Dermis blood vessel endothelial cell (primary cell): Measurements from ENCODE around the gene CNTD1. TPM values are rescaled to one million over a fixed set of nuclear protein-coding genes. Genes with fewer than 3 reads are reported as not detected.
"Not testable (repeated sequence)": the region's sequence is repeated elsewhere in the genome, so short reads cannot be mapped to it uniquely, and the experiment has no call there.

Source experiments
- DNase-seq: peaks from one replicate; pipeline ENCODE4 v3.0.0; 2010
- total RNA-seq: library from RNA; depleted of rRNA; stranded (reverse); fragments of >200 nt; gene quantifications from 2 replicates; pipeline ENCODE4 v1.2.3, GENCODE V29; 2014

Gene CNTD1, protein sequence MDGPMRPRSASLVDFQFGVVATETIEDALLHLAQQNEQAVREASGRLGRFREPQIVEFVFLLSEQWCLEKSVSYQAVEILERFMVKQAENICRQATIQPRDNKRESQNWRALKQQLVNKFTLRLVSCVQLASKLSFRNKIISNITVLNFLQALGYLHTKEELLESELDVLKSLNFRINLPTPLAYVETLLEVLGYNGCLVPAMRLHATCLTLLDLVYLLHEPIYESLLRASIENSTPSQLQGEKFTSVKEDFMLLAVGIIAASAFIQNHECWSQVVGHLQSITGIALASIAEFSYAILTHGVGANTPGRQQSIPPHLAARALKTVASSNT
- total RNA-seq: 0.34 TPM in 1 of 2 replicates, not detected in the other

DNA sequence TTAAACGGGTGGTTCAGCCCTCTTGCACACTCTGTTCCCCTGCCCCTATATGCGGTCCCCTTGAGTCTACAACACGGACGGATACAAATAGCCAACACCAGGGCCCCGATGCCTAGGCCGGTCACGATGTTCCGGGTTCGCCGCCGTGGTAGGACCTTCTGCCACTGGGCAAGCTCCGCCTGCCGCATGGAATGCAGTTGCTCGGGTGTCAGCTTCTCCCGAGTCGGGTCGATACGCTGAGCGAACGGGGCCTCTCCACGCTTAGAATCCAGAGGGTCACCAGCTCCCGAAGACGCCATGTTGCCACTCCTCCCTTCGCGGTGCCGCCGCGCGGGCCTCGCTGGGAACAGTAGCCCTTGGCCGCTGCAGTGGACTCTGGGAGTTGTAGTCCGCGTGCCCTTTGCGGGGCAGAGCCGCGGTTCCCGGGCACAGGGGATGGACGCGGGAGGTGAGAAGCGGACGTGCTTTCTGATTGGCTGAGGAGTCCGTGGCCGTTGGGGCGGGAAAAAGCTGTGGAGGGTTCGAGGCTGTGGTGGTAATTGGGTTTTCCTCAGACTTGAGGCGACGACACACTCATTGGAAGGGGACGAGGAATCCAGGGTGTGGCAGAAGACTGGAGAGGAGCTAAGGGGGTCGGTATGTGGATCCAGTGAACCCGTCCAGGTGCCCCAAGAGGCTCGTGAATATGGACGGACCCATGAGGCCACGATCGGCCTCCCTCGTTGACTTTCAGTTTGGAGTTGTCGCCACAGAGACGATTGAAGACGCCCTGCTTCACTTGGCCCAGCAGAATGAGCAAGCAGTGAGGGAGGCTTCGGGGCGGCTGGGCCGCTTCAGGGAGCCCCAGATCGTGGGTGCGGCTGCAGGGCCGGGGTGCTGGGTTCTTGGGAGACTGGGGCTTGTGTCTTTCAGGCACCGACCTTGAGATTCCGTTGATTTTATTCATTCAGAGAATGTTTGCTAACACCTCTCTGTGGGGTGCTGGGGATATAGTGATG is at the start of gene CNTD1, which contains the start of gene COA3:
Gene CNTD1 (plus strand): TSS at position 479 of the 998 bp plus-strand sequence. CDS start 207 bp downstream, at position 686.
Gene COA3 (minus strand): TSS at position 322 of the 998 bp plus-strand sequence. CDS start 23 bp downstream, at position 299.
- DNase-seq: peak; percentile 91

DNA sequence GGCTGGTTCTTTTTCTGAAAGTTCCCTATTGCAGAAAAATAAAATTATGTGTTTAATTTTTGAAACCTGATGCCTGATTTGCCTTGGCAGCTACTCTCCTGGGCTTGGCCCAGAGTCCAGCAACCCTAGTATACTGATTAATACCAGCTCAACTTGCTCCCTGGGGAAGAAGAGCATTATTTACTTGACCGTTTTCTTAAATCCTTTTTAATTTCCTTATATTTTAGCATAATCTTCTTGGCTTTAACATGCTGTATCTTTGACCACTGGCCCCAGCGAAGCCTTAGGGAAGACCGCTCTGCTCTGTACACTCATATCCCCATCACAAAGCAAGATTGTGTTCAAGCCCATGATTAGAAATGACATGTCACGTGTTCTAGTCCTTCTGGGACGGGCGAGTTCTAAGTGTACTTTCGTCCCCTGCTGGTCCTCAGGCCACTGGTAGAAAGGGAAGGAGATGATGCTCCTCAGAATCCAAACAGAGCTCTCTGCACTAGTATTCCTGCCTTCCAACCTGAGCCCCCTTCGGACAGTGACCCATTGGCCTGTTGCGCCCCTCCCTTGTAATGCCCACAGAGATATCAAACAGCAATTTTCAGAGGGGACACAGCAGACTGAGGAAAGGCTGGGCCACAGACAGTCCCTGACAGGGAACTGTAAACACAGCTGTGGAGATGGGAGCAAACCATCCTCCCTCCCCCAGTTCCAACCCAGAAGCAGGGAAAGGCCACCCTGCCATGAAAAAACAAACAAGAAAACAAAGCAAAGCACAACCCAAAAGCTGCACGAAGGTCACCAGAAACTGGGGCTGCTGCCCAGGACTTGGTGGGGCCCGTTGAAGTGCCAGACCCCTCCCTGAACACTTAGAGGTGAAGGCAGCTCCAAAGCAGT is 49.5 kb upstream of the CNTD1 start:
- no peak for DNase-seq

DNA sequence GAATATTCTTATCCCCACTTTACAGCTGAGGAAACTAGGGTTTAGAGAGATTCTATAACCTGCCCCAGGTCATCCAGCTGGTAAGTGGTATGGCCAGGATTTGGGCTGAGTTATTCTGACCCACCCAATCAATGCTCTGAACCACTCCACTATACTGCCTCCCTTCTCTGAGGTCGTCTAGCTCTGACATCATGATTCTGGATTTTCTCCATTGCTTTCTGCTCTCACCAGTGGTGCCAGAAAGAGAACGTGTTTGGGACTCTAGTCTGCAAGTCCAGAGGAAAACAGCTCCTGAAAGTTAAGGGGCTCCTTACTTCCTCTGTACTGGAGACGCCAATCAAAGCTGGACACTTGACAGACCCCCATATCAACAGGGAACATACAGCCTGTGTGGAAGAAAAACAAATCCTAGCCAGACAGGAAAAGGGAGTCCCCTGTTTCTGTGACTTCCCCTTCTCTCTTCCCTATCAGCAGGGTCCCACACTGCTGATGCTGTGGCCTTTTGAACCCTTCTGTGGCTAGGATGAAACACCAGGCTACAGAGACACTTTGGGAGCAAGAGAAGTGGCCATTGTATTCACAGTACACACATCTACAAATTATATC is 47.8 kb upstream of the CNTD1 start:
- DNase-seq: no peak

DNA sequence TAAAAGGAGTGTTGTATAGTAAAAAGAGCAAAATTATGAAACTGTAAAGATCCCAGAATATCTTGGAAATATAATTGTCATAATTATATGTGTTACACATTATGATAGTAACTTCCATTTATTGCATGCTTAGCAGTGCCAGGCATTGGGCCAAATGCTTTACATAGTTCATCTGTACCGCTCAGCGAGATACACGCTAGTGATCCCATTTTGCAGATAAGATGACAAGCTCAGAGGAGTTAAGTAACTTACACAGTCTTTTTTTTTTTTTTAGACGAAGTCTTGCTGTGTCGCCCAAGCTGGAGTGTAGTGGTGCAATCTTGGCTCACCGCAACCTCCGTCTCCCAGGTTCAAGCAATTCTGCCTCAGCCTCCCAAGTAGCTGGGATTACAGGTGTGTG is 47.0 kb upstream of the CNTD1 start:
- no peak for DNase-seq

DNA sequence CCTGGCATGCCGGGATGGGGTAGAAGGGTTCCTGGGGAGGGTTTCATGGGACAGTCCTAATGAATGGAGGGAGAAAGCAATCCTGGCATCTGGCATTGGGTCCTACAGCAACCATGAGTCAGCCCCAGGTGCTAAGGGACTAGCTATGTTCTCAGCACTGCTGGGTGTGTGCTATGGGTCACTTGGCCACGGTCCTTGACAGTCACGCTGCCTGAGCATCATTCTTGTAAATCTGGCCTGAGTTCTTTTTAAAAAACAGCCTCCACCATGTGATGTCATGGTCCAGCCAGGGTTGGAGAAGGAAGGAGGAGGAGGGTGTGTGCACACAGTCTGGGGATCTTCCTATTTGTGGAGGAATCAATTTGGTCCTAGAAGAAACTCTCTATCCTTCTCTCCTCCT is 43.9 kb upstream of the CNTD1 start:
- DNase-seq: no peak

DNA sequence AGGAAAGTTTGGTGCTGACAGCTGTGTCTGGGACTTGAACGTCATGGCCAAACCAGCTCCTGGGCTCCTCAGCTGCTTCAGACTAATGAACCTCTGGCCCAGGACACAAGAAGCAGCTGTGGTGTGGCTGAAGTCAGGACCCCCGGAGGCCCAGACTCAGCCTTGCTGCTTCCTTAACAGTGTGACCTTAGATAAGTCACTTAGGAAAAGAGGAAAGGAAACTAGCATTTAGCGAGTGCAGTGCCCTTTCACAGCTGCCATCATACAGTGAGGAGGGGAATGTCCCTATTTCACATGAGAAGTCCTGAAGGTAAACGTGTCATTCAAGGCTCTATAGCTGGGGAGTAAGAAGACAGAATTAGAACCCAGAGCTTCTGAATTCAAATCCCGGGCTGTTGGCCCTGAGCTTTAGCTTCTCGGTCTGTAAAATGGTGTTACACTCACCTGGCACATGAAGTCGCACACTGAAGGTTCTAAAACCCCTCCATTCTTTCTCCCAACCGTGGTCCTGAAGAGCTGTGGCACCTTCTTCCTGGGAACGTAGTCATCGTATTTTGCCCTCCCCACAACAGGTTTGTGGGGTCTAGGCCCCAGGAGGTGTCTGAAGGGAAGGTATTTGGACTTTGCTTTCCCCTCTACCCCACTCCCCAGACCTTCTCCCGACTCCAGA is 38.5 kb upstream of the CNTD1 start:
- no peak for DNase-seq

DNA sequence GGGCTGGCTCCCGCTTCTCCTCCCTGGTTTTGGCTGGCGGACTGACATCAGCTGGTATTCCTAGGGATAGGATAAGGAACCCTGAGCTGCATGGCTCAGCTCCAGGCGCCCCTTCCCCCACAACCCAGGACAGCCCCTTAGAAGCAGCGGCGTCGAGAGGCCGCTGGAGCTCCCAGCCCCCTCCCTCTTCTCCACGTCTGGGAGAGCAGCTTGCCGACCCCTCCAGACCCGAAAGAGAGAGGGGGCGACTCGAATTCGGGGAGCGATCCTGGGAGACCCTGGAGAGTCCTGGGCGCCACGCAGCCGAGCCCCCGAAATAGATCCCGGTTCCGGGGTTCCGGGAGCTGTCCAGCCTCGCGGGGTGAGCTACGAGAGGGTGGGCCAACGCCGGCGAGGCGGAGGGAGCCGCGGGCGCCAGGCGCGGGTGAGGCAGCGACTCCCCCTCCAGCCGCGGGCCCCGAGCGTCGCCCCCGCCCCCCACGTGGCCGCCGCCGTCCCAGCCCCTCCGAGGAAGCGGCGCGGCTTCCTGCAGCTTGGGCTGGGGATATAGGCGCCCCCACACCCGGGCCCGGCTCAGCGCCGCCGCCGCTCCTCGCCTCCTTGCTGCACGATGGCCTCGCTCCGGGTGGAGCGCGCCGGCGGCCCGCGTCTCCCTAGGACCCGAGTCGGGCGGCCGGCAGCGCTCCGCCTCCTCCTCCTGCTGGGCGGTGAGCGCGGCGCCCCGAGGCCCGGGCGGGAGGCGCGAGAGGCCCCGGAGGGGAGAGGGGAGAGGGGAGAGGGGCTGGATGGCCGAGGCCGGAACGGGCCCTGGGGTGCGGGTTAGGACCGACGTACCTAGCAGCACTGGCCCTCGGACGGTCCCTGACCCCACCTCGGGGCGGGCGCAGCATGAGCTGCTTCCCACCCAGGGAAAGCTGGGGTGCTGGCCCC is 37.7 kb upstream of the CNTD1 start, which contains the start of gene RAMP2:
Gene RAMP2 (plus strand): TSS at position 576 of the 930 bp plus-strand sequence. CDS start 35 bp downstream, at position 611.
- DNase-seq: peak; percentile 44

DNA sequence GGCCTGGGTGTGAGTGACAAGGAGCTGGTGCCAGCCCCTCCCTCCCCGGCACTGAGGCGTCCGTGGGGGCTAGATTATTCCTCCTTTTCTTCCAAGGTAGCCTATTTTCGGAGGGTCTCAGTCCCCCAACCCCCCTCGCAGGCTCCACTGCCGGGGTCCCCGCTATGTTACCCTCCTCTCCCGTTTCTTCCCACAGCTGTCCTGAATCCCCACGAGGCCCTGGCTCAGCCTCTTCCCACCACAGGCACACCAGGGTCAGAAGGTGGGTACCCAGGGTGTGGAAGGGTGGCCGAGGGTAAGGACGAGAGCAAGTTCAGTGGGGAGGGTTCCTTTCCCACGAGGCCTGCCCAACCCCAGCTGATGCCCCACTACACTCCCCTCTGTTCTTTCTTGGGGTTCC is 37.0 kb upstream of the CNTD1 start:
- no peak for DNase-seq

DNA sequence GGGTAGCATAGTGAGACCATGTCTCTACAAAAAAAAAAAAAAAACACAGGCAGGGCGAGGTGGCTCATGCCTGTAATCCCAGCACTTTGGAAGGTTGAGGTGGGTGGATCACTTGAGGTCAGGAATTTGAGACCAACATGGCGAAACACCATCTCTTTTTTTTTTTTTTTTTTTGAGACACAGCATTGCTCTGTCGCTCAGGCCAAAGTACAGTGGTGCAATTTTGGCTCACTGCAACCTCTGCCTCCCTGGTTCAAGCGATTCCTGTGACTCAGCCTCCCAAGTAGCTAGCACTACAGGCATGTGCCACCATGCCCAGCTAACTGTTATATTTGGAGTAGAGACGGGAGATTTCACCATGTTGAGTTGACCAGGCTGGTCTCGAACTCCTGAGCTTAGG is 32.5 kb upstream of the CNTD1 start:
- DNase-seq: no peak

DNA sequence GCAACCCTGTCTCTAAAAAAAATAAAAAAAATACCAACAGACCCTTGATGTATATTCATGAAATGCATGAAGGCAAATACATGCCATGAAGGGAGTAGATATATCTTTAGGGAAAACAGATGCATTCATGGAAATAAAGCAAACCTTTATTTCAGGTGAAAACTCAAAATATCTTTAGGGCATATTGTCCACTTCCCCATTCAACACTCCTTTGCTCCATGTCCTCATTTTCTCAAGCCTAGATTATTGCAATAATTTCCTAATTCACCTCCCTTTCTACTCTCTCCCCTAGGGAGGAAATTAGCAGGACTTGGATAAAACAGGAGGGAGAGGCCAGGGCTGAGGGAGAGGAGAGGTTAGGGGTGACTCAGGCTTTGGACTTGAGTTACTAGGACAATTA is 31.1 kb upstream of the CNTD1 start:
- DNase-seq: no peak

DNA sequence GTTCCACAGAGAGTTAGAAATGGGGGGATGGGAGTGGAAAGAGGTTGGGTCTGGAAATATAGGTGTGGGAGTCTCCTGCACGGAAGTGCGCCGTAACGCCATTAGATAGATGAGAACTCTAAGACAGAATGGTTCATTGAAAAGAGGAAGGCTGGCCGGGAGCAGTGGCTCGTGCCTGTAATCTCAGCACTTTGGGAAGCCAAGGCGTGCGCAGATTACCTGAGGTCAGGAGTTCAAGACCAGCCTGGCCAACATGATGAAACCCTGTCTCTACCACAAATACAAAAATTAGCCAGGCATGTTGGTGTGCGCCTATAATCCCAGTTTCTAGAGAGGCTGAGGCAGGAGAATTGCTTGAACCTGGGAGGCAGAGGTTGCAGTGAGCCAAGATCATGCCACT is 30.7 kb upstream of the CNTD1 start:
- not testable (repeated sequence) for DNase-seq

DNA sequence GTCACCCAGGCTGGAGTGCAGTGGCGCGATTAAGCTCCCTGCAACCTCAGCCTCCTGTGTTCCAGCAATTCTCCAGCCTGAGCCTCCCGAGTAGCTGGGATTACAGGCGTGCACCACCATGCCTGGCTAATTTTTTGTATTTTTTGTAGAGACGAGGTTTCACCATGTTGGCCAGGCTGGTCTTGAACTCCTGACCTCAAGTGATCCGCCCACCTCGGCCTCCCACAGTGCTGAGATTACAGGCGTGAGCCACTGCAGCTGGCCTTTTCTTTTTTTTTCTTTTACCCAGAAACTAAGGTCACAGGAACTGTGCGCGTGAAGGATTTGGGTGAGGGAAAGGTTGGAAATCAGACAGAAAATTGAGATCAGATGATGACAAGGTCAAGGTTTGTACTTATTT is 28.7 kb upstream of the CNTD1 start:
- not testable (repeated sequence) for DNase-seq

DNA sequence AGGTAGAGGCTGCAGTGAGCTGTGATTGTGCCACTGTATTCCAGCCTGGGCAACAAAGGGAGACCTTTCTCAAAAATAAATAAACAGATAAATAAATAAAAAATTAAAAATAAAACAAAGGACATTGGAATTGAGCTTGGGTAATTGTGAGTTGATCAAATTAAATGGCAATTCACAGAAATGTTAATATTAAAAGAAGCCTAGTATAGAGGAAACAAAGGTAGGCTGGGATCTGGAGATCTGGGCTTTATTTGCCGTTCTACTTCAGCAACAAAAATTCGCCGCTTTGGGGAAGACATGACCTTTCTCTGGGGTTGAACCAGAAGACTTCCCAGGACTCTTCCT is 25.7 kb upstream of the CNTD1 start:
- no peak for DNase-seq

DNA sequence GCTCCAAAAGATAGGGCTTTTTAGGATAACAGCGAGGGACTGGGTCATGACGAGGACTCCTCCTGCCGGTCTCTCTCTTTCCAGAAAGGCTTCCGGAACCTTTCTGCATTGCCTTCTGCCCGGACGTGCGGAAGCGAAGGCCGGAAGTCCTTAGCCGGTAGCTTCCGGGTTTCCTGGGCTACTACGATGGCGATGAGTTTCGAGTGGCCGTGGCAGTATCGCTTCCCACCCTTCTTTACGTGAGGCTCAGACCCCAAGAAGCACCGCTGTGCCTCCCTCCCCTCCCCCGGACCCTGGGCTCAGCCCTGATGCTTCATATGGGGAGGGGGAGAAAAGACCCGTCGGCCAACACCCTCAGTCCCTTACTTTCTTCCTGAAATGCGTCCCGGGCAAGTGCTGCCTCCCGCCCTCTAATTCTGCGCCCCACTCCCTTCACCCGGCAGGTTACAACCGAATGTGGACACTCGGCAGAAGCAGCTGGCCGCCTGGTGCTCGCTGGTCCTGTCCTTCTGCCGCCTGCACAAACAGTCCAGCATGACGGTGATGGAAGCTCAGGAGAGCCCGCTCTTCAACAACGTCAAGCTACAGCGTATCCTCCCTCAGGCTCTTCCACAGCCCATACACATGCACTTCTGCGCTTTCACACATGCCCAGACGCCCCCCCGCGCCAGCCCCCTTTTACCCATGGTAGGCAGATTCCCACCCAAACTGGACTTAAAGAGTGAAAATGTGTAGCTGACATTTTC is 25.2 kb upstream of the CNTD1 start, which contains the start of gene VPS25:
Gene VPS25 (plus strand): TSS at position 160 of the 746 bp plus-strand sequence. CDS start 27 bp downstream, at position 187.
- DNase-seq: peak; percentile 70

DNA sequence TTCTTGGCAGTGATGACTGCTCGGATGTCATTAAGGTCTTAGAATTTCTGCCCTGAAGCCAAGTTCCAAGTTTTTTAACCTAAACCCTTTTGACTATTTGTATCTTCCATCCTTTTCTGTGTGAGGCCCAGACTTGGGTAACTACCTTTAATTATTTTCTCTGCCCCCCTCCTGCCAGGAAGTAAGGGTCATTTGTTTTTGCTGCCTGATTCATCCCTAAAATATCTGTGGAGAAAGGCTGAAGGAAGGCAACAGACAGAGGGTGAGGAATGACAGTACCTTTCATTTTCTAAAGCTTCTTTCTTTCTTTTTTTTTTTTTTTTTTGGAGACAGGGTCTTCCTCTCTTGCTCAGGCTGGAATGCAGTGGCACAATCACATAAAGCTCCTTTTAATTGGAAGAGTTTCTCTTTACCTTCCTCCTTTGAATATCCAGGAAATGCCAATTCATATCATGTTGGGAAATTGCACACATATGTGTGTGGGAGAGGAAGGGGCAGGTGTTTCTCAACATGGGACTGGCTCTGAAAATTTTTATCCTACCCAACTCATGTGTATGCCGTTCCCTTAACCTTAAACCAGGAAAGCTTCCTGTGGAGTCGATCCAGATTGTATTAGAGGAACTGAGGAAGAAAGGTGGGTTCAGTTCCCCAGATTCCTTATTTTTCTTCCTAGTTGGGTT is 24.5 kb upstream of the CNTD1 start:
- DNase-seq: peak; percentile 64

DNA sequence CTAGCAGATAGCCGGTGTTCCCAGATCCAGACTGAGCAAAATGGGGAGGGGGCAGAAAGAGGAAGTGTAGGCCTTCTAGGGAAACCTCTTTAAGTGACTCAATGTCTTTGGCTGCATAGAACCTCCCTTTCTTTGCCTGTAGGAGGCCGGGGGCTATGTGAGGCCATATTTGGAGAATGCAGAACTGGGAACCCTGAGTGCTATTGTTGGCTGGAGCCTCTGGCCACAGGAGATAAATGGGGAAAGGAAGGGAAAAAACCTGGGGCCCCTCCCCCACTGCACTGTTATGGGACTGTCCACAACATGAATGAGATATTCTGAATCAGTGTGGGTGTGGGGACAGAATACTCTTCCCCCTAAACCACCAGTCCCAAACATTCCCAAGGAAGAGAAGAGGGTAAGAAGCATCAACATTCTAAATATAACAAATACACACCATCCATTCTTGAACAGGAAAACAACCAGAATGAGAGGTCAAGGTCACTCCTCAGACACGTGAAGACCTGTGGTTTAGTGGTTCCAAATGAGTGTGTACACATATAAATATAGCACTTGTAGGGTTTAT is 23.0 kb upstream of the CNTD1 start:
- peak; percentile 66 for DNase-seq

DNA sequence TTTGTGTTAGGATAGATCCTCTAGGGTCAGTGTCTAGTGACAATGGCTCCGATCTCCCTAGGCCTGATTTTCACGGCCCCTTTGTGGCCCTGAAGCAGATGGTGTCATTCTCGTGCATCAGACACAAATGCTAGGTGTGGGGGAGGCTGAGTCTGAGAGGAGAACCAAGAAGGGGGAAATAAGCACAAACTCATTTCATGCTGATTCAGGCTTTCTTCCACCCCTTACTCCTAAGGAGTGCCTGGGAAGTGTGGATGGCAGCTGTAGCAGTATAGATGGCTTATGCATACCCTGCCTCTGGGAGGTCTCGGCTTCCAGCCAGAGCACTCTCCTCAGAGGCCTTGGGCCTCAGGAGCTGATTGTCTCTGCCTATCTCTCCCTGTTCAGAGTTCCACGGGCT is 20.1 kb upstream of the CNTD1 start:
- DNase-seq: no peak

DNA sequence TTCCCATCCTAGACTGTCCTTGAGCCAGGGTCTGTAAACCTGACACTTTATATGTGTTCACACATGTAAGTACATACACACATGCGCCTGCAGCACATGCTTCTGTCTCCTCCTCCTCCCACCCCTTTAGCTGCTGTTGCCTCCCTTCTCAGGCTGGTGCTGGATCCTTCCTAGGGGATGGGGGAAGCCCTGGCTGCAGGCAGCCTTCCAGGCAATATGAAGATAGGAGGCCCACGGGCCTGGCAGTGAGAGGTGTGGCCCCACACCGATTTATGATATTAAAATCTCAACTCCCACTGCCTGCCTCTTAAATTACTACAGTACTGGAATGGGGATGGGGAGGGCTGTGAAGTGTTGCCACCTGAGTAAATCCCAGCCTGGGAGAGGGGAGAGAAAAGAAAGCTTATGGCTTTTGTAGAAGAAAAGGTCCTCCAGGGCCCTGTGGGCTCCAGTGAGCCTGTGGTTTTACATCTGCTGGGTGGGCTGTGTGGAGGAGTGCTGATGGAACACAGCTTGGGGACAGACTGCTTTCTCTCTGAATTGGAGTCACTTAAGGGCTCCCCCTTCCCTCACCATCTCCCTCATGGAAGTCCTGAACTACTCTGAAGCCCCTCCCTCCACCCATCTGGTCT is 19.2 kb upstream of the CNTD1 start:
- DNase-seq: no peak
